Aorta (tissue), 5 donors: ENCODE measurements around the gene ZNF19. TPM values are rescaled to one million over a fixed set of nuclear protein-coding genes. Genes with fewer than 3 reads are reported as not detected.

ENCODE experiments used
- ATAC-seq: fragments of 200-7000 bp; cut with Tn5 transposase; one replicate; pipeline ENCODE4 v1.9.1; 2022; ENCODE audit warnings: moderate library complexity; ENCODE audit not compliant: low FRiP score
- DNase-seq, 2 donors: peaks; one replicate each; pipeline ENCODE4 v3.0.0-alpha.2; 2020
- H3K27ac ChIP-seq, 2 donors: one replicate each; pipeline ENCODE4 v1.5.1; 2013; ENCODE audit warnings: low read length in 2 of 2, mild to moderate bottlenecking in 2 of 2, moderate library complexity in 2 of 2, control low read depth in 1 of 2, inconsistent platforms in 1 of 2, low read depth in 1 of 2
- H3K27me3 ChIP-seq, 2 donors: one replicate each; pipeline ENCODE4 v1.6.1; 2013; ENCODE audit warnings: control low read depth in 1 of 2, low read length in 1 of 2, mild to moderate bottlenecking in 1 of 2, moderate library complexity in 1 of 2; ENCODE audit not compliant: insufficient read depth in 2 of 2, control insufficient read depth in 1 of 2
- H3K36me3 ChIP-seq, 2 donors: one replicate each; pipeline ENCODE4 v1.6.1; 2013; ENCODE audit warnings: control low read depth in 1 of 2, low read length in 1 of 2, mild to moderate bottlenecking in 1 of 2; ENCODE audit not compliant: insufficient read depth in 2 of 2, control insufficient read depth in 1 of 2
- H3K4me1 ChIP-seq, 2 donors: one replicate each; pipeline ENCODE4 v1.6.1; 2013; ENCODE audit warnings: low read length in 2 of 2, control low read depth in 1 of 2, mild to moderate bottlenecking in 1 of 2, moderate library complexity in 1 of 2; ENCODE audit not compliant: insufficient read depth in 2 of 2, control insufficient read depth in 1 of 2
- H3K4me3 ChIP-seq, 2 donors: one replicate each; pipeline ENCODE4 v1.5.1; 2013; ENCODE audit warnings: low read length in 2 of 2, control low read depth in 1 of 2, mild to moderate bottlenecking in 1 of 2
- H3K9me3 ChIP-seq: one replicate; pipeline ENCODE4 v1.6.1; 2013; ENCODE audit warnings: mild to moderate bottlenecking, low read length; ENCODE audit not compliant: control insufficient read depth
- whole genome bisulfite sequencing, 2 donors: extraction: QIAGEN DNeasy Blood & Tissue Kit; methylation state at CpG; one replicate each; pipeline ENCODE4 v1.1.7; 2013; 5-methylcytosine and 5-hydroxymethylcytosine counted together
- intact Hi-C, 2 donors: fragments of 100-400 bp; cut with DNase I; formaldehyde crosslinking; loops; one replicate each; pipeline versions ENCODE4 v1.14.2 to v1.15.0; 2022
- polyA plus RNA-seq, 2 donors: library from polyadenylated mRNA; stranded (reverse); fragments of 200-250 nt; gene quantifications; one replicate each; pipeline ENCODE4 v1.2.3, GENCODE V29; 2013
- total RNA-seq, 2 donors: library from RNA; stranded (reverse); fragmentation: NEBNext Ultra II Directional; extraction: Animal tissue kit (Norgen Biotek cat#: 25700); gene quantifications; one replicate each; pipeline ENCODE4 v1.2.1, GENCODE V29; 2021
- donor health status: healthy with polysubstance abuse.
- donor health status: Bipolar disorder and iron deficiency.
- donor health status: DM: no; HTN: no; CAD: no.
- donor health status: DM: no; HTN: no; CAD: no.
- donor health status: DM: yes; HTN: yes; CAD: no.

ZNF19 gene
- total and polyA plus RNA-seq, 4 donors, result 2.7 to 9.2 (median 3.1) TPM

GRCh38 chr16:71461686-71462648 is 27.2 kb downstream of the ZNF19 start, which contains the start of gene ZNF23:
Gene ZNF23 (minus strand): TSS chr16:71462247. CDS start chr16:71456796, 5,451 bp downstream.
- no peaks in the 10 kb centered on the region for H3K9me3 ChIP-seq
- WGBS, 2 donors, result 0% methylated on average over 50 to 52 of the region's 52 CpGs
- H3K36me3 ChIP-seq, result no peaks in the 10 kb centered on the region
- H3K27ac ChIP-seq, result peak within 1 kb of the TSS in 1 of 2 donors; percentile 30
- ATAC-seq, result peak; percentile 98
- intact Hi-C loops, result loop anchor here (1.0 kb wide), 1 partner anchor 22 kb away; no protein-coding TSS in a partner anchor
- peak within 1 kb of the TSS; percentile 69 to 89 for H3K4me3 ChIP-seq
- no peaks in the 10 kb centered on the region for H3K4me1 ChIP-seq
- no peaks in the 10 kb centered on the region for H3K27me3 ChIP-seq
- DNase-seq, result peak; percentile 91 to 95

- DNase-seq (no peak), ATAC-seq (no peak)
- Histone ChIP-seq H3K9me3 (no peaks in the 10 kb centered on the region), H3K27me3 (no peaks in the 10 kb centered on the region), H3K4me3 (no peak overlapping the region), H3K36me3 (peaks cover 0 to 3% of the 10 kb centered on the region in 2 donors), H3K4me1 (no peaks in the 10 kb centered on the region), H3K27ac (no peak overlapping the region)
- 94 to 95% methylated on average over 1 of the region's 1 CpG for WGBS, 2 donors
- intact Hi-C loops, result no loop called here
Observed at GRCh38 chr16:71460941-71461340, 28.2 kb downstream of the ZNF19 start.

GRCh38 chr16:71460236-71460635 is 28.9 kb downstream of the ZNF19 start:
- intact Hi-C loops, result no loop called here
- Histone ChIP-seq H3K27me3 (no peaks in the 10 kb centered on the region), H3K9me3 (no peaks in the 10 kb centered on the region), H3K27ac (no peak overlapping the region), H3K4me1 (no peaks in the 10 kb centered on the region), H3K4me3 (no peak overlapping the region), H3K36me3 (peaks cover 0 to 8% of the 10 kb centered on the region in 2 donors)
- 35 to 36% methylated on average over 4 of the region's 4 CpGs for WGBS, 2 donors
- no peak for ATAC-seq
- no peak for DNase-seq

GRCh38 chr16:71459510-71459909 is 29.6 kb downstream of the ZNF19 start:
- no peaks in the 10 kb centered on the region for H3K27me3 ChIP-seq
- intact Hi-C loops, result no loop called here
- no peak overlapping the region for H3K27ac ChIP-seq
- ATAC-seq (no peak), DNase-seq (no peak)
- no peaks in the 10 kb centered on the region for H3K4me1 ChIP-seq
- H3K36me3 ChIP-seq, result peaks cover 0 to 13% of the 10 kb centered on the region in 2 donors
- no peak overlapping the region for H3K4me3 ChIP-seq
- H3K9me3 ChIP-seq, result peaks cover 3% of the 10 kb centered on the region

- ATAC-seq (no peak), DNase-seq (no peak)
- intact Hi-C loops, result no loop called here
- Histone ChIP-seq H3K27ac (no peak overlapping the region), H3K27me3 (no peaks in the 10 kb centered on the region), H3K9me3 (peaks cover 9% of the 10 kb centered on the region), H3K36me3 (peaks cover 15 to 17% of the 10 kb centered on the region in 2 donors), H3K4me1 (no peaks in the 10 kb centered on the region), H3K4me3 (no peak overlapping the region)
- WGBS, 2 donors, result 93% methylated on average over 4 of the region's 4 CpGs
Observed at GRCh38 chr16:71456801-71457200, 32.3 kb downstream of the ZNF19 start.

- Histone ChIP-seq H3K4me1 (no peaks in the 10 kb centered on the region), H3K36me3 (peaks cover 32 to 41% of the 10 kb centered on the region in 2 donors), H3K27ac (no peak overlapping the region), H3K4me3 (no peak overlapping the region), H3K27me3 (no peaks in the 10 kb centered on the region), H3K9me3 (peaks cover 27% of the 10 kb centered on the region)
- ATAC-seq (no peak), DNase-seq (no peak)
- intact Hi-C loops, result loop anchor here in 1 of 2 donors (5.0 kb wide), 1 partner anchor 39 kb away; no protein-coding TSS in a partner anchor
Observed at GRCh38 chr16:71453036-71453435, 36.1 kb downstream of the ZNF19 start.

GRCh38 chr16:71449020-71449419 is 40.1 kb downstream of the ZNF19 start:
- Histone ChIP-seq H3K27me3 (no peaks in the 10 kb centered on the region), H3K27ac (no peak overlapping the region), H3K4me3 (peak overlapping the region; percentile 5 to 16), H3K9me3 (peaks cover 27% of the 10 kb centered on the region), H3K4me1 (no peaks in the 10 kb centered on the region), H3K36me3 (peaks cover 17 to 41% of the 10 kb centered on the region in 2 donors)
- no peak for ATAC-seq
- intact Hi-C loops, result no loop called here
- no peak for DNase-seq
- WGBS, 2 donors, result 98% methylated on average over 3 of the region's 3 CpGs

GRCh38 chr16:71448274-71448866 is 40.8 kb downstream of the ZNF19 start:
- Histone ChIP-seq H3K9me3 (peaks cover 24% of the 10 kb centered on the region), H3K4me3 (peak overlapping the region in 1 of 2 donors; percentile 5), H3K27me3 (no peaks in the 10 kb centered on the region), H3K4me1 (no peaks in the 10 kb centered on the region), H3K36me3 (peaks cover 17 to 35% of the 10 kb centered on the region in 2 donors), H3K27ac (no peak overlapping the region)
- no peak for ATAC-seq
- intact Hi-C loops, result no loop called here
- 98% methylated on average over 7 of the region's 7 CpGs for WGBS, 2 donors
- no peak for DNase-seq
